ENCODE data around the gene GOLGA3. TPM values are rescaled to one million over a fixed set of nuclear protein-coding genes. Genes with fewer than 3 reads are reported as not detected.
"Not testable (repeated sequence)": the region's sequence is repeated elsewhere in the genome, so short reads cannot be mapped to it uniquely, and the experiment has no call there.

GOLGA3 gene
- total RNA-seq, 3 donors from 2014 or later: 51.7 to 76.7 (median 58.5) TPM

GRCh38 chr12:132858718-132859266 lies 30.1 kb upstream of the GOLGA3 start:
- H3K36me3 ChIP-seq: peaks cover 4% of the 10 kb centered on the region
- no peaks in the 10 kb centered on the region for H3K9me3 ChIP-seq
- no peak for DNase-seq (ENCODE audit: low spot score in 2 of 2)
- intact Hi-C loops (cut with DNase I; ENCODE audit: low total_unique reads): no loop called here
- no peak overlapping the region for H3K27ac ChIP-seq
- H3K27me3 ChIP-seq: no peaks in the 10 kb centered on the region
- H3K4me3 ChIP-seq: no peak overlapping the region
- H3K4me1 ChIP-seq: no peaks in the 10 kb centered on the region
- TF ChIP-seq CTCF (IDR thresholded peaks at IDR 0.05): no peak
- TF ChIP-seq POLR2AphosphoS5 (IDR thresholded peaks at IDR 0.05): no peak
- no peak for TF ChIP-seq POLR2A (IDR thresholded peaks at IDR 0.05)

DNA sequence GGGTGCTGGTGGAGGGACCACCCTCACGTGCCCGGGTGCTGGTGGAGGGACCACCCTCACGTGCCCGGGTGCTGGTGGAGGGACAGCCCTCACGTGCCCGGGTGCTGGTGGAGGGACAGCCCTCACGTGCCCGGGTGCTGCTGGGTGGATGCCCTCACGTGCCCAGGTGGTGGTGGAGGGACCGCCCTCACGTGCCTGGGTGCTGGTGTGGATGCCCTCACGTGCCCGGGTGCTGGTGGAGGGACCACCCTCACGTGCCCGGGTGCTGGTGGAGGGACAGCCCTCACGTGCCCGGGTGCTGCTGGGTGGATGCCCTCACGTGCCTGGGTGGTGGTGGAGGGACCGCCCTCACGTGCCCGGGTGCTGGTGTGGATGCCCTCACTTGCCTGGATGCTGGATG lies 28.4 kb upstream of the GOLGA3 start:
- H3K36me3 ChIP-seq; H3K4me3 ChIP-seq; H3K27me3 ChIP-seq; intact Hi-C loops (cut with DNase I; ENCODE audit: low total_unique reads); H3K9me3 ChIP-seq; DNase-seq (ENCODE audit: low spot score in 2 of 2); H3K27ac ChIP-seq; H3K4me1 ChIP-seq: not testable (repeated sequence)

DNA sequence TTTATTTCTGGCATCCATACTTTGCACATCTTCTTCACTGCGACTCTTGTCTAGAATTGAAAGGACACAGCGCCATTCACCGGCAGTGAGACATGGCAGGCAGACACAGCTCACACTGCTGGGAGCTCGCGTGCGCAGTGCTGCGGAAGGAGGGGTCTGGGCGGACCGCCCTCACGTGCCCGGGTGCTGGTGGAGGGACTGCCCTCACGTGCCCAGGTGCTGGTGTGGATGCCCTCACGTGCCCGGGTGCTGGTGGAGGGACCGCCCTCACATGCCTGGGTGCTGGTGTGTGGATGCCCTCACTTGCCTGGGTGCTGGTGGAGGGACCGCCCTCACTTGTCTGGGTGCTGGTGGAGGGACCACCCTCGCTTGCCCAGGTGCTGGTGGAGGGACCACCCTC lies 27.9 kb upstream of the GOLGA3 start:
- H3K27me3 ChIP-seq: no peaks in the 10 kb centered on the region
- DNase-seq (ENCODE audit: low spot score in 2 of 2): no peak
- TF ChIP-seq POLR2AphosphoS5 (IDR thresholded peaks at IDR 0.05) (no peak), CTCF (IDR thresholded peaks at IDR 0.05) (no peak), POLR2A (IDR thresholded peaks at IDR 0.05) (no peak)
- H3K4me1 ChIP-seq: no peaks in the 10 kb centered on the region
- H3K9me3 ChIP-seq: no peaks in the 10 kb centered on the region
- no peak overlapping the region for H3K27ac ChIP-seq
- H3K36me3 ChIP-seq: peaks cover 4% of the 10 kb centered on the region
- intact Hi-C loops (cut with DNase I; ENCODE audit: low total_unique reads): no loop called here
- H3K4me3 ChIP-seq: no peak overlapping the region

GRCh38 chr12:132855211-132855610 lies 26.5 kb upstream of the GOLGA3 start:
- DNase-seq (ENCODE audit: low spot score in 2 of 2); H3K27ac ChIP-seq; H3K27me3 ChIP-seq; H3K4me1 ChIP-seq; H3K9me3 ChIP-seq; intact Hi-C loops (cut with DNase I; ENCODE audit: low total_unique reads); H3K4me3 ChIP-seq; H3K36me3 ChIP-seq: not testable (repeated sequence)

DNA sequence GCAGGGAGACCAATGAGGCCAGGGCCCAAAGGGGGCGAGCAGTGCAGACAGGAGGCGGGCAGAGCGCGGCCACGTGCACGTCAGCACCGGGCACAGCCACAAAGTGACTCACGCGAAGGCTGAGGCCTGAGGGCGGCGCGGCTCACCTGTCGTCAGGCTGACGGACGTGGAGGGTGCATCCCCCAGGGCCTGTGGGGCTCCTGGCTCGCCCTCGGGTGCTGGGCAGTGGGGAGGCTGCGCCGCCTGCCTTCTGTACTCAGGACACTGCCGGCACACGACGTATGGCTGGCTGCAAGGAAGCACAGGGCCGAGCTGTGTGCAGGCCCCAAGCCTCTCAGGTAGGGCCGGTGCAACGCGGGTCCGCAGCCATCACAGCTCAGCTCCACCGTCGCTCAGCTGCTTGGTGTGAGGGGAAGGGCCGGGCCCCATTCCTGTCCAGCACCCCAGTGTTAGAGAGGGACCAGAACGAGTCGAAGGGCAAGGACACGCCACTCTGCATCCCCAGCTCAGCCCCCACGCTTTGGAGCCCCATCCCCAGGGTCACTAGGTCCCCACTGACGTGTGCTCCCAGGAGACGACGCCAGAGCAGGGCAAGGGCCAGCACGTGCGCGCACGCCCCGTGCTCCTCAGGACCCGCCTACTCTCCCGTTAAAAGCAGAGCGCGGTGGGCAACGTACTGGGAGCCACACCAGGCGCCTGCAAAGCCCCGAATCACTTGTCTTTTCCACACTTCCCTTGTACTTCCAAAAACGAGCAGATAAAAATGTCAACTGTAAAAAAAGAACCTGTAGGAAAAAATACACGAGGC lies 24.8 kb upstream of the GOLGA3 start:
- no peak for TF ChIP-seq CTCF (IDR thresholded peaks at IDR 0.05)
- Histone ChIP-seq H3K27me3 (no peaks in the 10 kb centered on the region), H3K9me3 (no peaks in the 10 kb centered on the region), H3K27ac (no peak overlapping the region), H3K4me3 (no peak overlapping the region), H3K36me3 (peaks cover 4% of the 10 kb centered on the region), H3K4me1 (no peaks in the 10 kb centered on the region)
- intact Hi-C loops (cut with DNase I; ENCODE audit: low total_unique reads): no loop called here
- no peak for DNase-seq (ENCODE audit: low spot score in 2 of 2)

DNA sequence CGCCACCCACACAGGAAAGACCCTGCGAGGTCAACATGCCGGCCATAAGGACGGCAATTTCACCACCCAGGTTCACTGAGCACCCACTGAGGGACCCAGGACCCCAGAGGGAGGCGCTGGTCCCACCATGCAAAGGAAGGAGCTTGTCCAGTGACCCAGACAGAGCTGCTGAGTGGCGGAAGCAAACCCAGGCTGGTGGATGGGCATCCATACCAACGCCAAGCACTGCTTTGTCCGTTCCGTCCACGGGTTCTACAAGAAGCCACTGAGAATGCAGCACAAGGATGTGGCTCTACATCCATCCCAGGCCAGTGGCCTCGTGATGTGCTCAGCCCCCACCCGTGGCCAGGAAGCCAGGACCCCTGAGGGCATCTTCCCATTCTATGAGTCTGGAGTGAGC lies 23.8 kb upstream of the GOLGA3 start:
- Histone ChIP-seq H3K4me1 (no peaks in the 10 kb centered on the region), H3K27ac (no peak overlapping the region), H3K9me3 (no peaks in the 10 kb centered on the region), H3K4me3 (no peak overlapping the region), H3K27me3 (no peaks in the 10 kb centered on the region), H3K36me3 (peaks cover 4% of the 10 kb centered on the region)
- DNase-seq (ENCODE audit: low spot score in 2 of 2): no peak
- TF ChIP-seq POLR2AphosphoS5 (IDR thresholded peaks at IDR 0.05) (no peak), CTCF (IDR thresholded peaks at IDR 0.05) (no peak), POLR2A (IDR thresholded peaks at IDR 0.05) (no peak)
- intact Hi-C loops (cut with DNase I; ENCODE audit: low total_unique reads): no loop called here
